HuH-7.5 (cell line): Measurements from ENCODE around the gene STARD13.

ENCODE experiments used
- DNase-seq: peaks from one replicate; pipeline ENCODE4 v3.0.0; 2011; ENCODE audit warnings: low spot score

STARD13 gene

DNA sequence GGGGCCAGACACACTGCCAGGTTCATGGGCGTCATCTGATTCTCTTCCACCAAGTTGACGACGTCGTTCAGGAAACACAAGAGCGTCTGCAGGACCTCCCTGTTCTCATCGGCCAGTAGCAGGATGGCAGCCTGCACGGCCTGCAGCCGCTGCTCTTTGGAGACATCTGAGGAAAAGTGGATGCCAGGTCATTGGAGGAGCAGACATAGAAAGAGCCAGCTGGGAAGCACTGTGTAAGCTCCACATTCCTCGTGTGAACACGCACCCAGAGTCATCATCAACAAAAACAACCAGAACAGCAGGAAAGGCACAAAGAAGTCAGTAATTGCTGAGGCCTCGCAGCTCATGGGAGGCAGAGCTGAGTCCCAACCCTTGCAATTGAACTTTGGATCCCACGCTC, 172.8 kb downstream of the STARD13 start:
- DNase-seq: no peak

DNA sequence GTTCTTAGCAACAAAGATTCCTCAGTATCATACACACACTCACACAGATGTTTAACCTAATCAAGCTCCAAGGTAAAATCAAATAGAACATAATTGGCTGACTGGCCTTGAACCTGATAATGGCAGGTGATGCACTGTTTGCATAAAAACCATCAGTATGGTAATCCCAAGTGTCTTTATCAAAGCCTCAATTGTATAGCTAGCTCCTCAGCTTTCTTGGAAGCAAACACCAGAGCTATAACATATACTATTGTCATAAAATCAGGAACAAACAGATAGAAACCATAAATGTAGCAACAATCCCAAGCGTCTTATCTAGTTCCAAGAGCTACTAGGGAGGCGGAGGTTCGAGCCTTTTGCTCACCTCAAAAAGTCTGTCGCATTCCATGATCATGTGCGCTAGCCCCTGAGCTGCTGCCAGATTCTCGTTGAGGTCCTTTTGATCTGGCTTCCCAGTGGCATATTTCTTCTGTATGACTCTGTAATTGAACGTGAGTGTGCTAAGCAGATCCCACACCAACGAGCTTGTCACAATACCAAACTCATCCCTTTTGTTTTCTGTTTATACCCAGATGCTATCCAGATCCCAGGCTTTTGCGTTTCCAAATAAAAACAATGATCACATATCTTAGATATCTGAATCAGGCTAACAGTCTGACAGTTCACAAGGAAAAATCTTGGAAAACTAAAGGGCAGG, 174.0 kb downstream of the STARD13 start:
- DNase-seq: no peak

DNA sequence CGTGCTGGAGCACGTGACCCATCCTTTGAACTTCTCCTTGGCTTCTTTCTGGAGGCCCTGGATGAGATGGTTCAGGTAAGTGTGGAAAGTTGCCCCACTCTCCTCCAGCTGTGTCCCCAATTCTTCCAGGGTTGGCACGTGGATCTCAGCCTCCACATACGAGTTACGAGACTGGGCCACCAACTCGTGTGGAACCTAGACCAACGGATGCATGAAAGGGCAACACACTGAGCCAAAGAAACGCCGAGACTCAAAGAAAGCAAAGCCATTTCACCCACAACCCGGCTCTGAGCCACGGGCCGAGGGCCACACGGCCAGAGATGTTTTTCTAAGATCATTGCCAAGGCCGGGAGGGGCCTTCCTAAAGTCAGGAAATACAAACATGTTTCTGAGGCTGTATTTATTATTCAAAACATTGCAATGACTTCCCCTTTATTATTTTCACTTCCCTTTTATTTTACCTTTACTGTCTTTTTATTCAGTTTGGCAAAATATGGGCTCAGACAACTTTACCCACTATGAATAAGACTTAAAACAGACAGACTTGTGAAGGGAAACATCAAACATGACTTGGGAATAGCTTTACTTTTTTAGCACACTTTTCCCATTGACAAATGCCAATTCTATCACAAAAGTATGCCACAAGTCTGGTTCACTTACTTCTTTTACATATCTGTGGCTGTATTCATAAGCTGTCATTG, 174.7 kb downstream of the STARD13 start:
- no peak for DNase-seq

DNA sequence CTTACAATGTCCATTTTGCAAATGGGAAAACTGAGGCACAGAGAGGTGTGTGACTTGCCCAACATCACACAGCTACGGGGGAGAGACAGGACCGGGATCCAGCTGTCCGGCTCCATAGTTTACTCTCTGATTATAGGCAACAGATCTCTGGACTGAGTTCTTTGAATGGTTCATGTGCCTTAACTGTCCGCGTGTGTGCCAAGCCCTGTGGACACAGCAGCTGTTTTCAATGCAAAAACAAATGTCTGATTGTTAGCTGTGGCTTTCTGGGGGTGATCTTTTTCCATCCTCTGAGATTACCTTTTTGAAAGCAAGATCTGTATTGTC, 175.2 kb downstream of the STARD13 start:
- DNase-seq: no peak

DNA sequence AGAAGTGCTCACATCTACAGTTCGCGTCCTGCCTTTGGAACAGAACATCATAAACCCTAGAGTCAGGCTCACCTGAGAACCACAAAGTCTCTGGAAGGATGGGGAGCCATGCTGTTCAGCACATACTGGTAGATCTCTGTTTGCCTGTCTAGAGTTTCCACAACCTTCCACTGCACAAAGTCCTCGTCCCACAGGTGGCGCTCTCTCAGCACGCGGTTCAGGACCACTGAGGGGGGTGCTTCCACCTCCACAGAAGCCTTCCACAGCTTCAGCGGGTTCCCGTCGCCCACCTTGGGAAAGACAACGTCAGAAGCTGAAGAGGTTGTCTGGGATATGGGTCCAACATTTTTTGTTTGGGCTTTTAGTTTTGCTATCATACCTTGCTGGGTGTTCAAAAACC, 175.8 kb downstream of the STARD13 start:
- no peak for DNase-seq

DNA sequence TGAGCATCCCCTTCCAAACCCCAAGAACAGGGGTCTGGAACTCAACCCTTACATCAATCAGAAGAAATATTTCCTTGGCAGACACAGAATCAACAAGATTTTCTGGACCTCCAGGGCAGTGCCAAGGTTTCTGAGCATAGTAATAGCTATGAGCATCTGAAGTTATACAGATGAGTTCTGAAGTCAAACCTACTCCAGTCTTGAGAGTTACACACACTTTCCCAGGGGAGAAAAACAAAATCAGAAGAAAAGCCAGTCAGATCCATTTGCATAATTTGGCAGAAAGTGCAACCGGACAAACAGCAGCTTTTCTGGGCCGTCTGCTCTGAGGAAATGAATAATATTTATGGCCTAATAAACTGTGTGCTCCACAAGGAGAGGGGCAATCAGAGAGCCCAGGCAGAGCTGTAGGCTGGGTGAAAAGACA, 176.3 kb downstream of the STARD13 start:
- DNase-seq: no peak

DNA sequence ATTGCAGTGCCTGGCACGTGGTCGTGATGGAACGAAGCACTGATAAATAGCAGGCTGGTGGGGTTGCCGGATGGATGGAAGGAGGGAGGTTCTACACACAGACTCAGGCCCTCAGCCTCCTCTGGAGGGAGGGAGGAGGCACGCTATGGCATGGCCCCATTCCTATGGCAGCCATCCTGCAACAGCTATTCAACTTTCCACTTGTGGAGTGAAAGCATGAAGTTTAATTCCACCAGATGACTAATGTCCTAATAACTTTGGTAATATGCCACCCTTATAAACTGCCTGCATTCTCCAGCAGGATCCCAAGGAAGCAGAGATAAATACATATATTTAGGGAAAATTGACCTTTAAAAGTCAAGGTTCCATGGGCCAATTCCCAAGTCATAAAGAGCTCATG, 176.9 kb downstream of the STARD13 start:
- DNase-seq: no peak

DNA sequence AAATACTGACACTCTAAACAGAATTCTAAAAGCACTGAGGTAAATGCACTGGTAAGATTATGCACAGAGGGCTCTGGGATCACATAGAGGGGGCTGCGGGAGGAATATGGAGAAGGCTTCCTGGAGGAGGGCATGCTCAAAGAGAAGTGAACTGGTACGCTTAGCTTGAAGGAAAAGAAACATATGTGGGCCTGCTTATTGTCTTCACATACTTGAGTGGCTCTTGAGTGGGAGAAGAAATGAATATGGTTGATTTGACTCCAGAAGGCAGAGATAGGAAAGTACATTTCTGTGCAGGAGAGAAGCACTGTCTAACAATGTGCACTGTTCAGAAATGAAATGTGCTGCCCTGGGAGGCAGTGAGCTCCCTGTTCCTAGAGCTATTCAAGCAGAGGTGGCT, 178.2 kb downstream of the STARD13 start:
- DNase-seq: no peak

DNA sequence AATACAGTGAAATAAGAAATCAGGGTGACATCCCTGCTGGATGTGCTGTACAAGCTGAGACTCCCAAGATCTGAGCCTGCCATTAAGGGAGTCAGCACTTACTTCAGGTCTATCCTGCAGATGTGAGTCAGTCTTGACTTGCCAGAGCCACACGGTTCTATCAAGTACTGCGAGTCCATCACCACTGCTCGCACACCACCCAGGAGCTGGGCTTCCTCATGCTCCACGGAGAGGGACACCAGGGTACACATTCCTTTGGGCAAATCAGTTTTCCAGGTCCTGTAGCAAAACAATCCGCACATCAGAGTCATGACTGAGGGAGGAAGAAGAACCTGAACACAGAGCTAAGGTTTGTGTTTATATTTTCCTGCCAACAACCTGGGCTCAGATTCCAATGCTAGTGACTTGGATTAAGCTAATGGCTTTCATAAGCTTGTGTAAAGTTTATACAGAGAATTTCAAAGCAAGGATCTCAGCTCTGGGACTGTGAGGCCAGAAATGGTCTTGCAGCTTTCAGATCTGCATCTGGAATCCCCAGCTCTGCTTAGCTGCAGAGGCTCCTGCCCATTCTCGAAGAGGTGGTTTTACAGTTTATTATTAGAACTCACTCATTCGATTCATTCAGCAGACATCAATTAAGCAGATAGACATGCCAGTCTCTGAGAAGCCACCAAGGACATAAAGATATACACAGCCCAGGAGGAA, 178.7 kb downstream of the STARD13 start:
- no peak for DNase-seq

DNA sequence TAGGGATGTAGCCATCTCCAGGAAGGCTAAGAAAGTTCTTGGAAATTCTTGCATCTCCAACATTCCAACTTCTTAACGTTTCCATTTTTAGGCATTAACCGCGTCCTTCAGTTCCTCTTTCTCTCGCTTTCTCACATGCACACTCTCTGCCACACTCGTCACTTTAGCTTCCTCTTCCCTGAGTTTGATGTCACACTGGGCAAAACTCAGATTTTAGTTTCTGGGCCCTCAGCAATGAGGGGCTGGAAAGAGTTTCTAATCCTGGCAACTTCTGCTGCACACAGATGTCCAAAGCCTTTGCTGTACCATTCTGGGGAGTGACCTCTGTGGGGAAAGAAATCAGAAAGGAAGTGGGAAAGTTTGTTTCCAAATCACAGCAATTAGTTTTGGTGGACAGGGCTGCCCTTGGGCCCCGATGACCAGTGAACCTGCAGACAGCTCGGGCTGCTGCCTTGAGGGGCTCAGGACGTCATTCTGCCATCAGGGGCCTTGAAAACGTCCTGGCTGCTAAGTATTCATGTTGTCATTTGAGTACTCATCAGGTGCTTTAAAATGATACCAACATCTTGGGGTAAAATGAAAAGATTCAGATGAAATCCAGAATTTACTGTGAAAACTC, 180.1 kb downstream of the STARD13 start:
- no peak for DNase-seq

DNA sequence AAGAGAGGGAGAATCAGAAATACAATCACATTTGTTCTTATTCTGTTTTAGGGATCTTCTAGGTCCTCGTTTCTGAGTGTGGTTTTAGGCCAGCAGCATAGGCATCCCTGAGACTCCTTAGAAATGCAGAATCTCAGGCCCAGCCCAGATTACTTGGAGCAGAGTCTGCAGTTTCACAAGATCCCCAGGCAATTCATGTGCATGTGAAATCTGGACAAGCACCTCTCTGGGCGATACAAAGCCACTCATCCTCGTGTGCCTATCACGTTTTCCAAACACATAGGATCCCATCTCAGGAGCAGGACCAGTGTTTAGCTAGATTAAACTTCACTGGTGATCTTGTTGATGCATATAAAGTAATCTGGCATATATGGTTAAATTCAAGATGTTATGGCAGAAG, 182.1 kb downstream of the STARD13 start:
- no peak for DNase-seq

DNA sequence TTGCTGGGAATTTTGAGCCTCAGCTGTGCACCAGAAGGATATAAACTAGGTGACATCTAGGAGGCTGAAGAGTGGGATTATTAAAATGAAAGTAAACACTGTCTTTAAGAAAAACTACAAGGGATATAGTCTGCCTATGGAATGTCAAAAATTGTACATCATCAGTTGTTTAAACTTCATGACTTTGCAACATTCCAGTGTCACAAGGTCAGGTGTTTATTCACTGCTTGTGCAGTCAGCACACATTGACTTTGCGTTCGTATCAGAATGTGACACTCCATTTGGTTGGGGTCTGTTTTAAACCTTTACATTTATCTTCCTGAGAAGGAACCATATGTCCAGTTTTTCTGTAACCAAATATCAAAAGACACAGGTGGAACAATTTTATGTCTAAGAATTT, 183.7 kb downstream of the STARD13 start:
- no peak for DNase-seq

DNA sequence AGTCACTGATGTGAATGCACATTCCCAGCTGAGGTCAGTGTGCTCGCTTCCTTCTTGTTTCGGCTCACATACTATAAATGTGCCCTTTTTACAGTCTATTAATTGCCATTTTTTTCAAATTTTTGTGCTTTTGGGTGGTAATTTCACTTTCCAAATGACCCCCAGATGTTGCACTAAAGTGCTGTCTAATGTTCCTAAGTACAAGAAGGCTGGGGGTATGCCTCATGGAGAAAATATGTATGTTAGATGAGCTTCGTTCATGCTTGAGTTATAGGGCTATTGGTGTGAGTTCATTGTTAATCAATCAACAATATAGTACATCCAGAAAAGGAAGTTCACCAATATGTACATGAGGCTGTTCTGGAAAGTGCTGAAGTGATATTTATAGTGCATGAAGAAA, 184.7 kb downstream of the STARD13 start:
- no peak for DNase-seq

DNA sequence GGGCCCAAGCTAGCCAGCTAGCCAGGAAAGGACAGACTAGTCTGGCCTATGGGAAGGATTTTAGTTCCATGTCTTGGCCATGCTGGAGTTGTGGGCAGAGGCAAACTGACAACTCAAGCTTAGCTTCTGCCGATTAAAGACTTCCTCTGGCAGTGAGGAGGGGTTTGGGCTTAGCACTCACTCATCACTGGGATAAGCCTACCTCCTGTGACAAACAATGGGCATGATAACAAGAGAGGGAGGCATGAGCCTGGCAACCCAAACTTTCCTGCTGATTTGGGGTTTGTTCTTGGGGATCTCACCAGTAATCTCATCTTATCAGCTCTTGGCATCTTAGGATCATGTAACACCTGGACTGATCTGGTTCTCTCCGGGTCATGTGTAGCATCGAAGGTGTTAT, 185.7 kb downstream of the STARD13 start:
- no peak for DNase-seq

DNA sequence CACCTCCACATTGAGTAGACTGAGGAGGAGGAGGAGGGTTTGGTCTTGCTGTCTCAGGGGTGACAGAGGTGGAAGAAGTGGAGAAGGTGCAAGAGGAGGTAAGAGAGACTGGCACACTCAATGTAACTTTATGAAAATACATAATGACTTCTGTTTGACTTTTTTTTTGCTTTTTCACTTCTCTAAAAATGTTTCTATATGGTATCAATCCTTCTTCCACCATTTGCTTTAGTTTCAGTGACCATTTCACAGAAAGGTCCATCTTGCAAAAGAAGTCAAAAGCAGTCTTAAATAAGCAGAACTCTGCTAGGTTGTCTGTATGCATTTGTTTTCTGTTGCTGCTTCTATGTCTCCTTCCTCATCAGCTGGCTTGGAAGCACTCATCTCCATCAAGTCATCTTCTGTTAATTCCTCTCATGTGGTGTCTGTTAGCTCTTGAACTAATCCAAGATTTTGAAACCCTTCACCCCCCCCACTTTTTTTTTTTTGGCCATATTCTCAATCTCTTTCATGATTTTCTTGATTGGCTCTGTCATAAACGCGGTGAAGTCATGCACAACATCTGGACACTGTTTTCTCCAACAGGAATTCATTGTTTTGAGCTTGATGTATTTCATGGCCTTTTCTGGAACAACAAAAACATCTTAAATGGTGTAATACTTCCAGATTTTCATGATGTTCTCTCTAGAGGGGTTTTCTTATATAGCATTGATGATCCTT, 188.5 kb downstream of the STARD13 start:
- DNase-seq: no peak

DNA sequence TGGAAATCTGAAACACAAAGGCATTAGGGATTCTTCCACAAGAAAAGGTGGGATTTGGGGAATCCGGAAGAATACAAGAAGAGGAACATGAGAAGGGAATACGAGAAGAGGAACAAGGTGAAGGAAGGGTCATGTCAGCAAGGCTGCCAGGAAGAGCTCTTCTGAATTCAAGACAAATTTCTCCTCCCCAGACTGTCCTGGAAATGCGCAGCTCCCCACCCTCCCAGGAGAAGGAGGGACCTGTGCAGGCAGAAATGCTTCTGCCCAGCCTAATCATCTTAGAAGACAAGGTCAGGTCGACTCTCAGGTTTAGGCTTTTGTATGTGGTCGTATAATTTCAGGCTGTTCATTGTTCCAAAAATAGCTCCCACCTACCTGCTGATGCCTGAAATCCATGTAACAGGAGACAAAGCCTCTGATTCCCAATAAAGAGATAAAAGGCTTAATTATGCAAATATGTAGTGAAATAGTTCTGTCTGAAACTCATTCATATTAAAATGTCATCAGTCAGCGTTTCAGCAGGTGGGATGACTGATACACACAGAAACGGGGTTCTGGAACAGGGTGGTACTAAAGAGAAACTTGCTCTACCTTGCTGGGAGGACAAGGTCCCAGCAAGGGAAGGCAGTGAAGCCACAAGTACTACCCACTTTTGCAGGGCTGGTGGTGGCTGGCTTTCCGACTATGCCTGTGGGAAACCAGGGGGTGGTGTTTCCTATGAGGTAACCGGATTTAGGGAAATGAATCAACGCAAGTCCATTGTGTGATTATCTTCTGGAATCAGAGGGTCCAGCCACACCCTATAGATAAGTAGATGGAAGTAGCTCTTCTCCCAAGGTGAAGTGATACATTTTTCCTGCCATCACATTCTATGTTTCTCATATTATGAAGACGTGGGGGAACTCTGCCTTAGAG, 193.2 kb downstream of the STARD13 start:
- DNase-seq: no peak

DNA sequence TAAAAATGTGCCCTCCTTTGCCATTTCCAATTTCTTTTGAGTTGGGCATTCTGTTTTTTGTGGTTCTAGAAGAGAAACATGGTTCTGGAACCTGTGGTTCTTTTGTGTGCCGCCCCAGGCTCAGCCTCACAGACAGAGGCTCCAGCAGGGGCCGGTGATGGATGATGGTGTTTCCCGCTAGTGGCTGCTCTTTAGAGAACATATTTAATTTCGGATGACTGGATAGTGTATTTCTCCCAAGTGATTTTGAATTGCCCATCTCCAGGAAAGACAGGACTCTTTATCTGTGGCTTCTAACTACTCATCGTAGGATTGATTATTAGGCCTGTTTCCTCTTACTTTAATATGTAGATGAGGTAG, 194.2 kb downstream of the STARD13 start:
- no peak for DNase-seq

DNA sequence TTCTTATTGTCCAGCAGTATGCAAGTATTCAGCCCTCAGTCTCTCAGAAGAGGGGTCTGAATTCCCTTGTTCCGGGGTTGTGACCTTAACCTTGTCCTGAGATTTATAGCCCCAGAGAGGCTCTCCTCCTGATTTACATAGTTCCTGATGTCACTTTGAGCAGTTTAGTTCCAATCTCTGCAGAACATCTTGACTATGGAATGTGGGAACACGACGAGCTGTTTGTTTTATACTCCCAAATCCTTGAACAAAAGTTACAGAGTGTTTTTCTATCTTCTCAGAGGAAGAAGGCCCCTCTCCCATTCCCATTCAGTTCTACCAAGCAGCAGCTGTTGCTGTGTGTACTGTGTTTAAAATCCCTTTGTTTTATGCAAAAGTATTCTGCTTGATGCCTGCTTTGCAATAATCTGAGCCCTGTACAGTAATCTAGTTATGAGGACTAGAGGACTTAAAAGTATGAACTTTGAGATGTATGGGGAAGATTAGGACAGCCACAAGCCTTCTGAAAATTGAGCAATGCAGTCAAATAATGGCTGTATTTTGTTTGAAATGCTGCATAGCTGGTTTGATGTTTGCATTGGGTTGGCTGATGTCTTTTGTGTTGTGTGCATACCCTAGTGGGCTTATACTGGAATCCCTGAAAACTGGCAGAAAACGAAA, 194.7 kb downstream of the STARD13 start:
- no peak for DNase-seq

DNA sequence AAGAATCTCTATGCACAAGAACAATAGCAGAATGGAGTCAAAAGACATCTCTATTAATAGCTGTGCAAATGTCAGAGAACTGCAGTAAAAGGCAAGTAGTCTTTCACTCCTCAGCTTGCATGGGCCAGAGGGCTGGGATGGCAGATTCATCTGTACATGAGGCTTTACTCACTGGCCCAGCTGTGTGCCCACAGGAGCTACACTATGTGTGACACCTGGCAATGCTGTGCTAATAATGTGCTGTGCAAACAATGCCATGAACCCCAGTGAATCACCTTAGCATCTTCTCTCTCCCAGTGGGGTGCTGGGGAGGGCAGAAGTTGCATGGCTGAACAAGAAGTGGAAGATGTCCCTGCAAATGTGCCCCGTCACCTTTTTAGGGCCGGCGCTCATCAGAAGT, 196.2 kb downstream of the STARD13 start:
- no peak for DNase-seq

DNA sequence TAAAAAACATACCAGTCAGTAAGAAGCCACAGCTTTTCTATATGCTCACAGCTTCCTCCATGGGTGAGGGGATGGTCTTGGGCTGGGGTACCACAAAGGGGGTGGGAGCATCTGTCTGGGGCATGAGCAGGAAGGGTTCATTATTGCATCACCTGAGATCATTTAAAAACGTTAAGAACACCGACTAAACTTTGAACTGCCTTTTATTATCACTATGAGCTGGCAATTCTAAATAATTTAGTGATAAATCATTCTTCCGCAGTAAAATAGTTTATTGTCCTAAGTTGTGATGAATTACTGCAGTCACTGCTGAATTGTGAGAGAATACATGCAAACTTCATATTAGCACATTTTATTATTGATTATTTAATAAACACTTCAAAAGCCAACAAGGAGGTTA, 197.8 kb downstream of the STARD13 start:
- no peak for DNase-seq

DNA sequence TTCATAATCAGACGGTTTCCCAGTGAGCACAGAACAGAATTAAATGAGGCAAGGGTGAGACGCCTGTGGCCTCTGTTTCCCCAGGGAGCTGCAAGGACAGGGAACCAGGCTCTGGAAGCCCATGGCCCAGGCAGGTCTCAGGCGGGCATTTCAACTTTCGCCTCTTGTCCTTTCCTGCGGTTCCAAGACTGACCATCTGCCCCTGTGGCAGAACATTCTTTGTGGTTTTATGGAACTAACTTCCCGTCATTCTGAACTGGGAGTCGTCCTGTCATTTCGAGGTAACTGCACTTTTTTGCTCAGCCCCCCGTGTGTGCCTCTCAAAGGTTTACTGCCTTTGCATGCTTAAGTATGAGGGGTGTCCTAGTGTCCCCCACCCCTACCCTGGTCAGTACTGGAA, 198.5 kb downstream of the STARD13 start:
- DNase-seq: no peak
